HG03571 (cell line): ENCODE measurements around the gene RPL37.
A peak's percentile ranks its signal among the peaks of the same experiment; 100 is the strongest.
"Not testable (repeated sequence)": the region's sequence is repeated elsewhere in the genome, so short reads cannot be mapped to it uniquely, and the experiment has no call there.

Experiments
- ATAC-seq: cut with Tn5 transposase; IDR thresholded peaks from one replicate; pipeline ENCODE4 v1.9.1; 2021; ENCODE audit not compliant: unreplicated experiment

The RPL37 gene

GRCh38 chr5:40834849-40835787 is at the start of gene RPL37:
Gene RPL37, minus strand, starts transcription at chr5:40835222. Its CDS starts 37 bp downstream, at chr5:40835185.
- ATAC-seq, result peak; percentile 96

GRCh38 chr5:40883051-40883450 is 48.0 kb upstream of the RPL37 start:
- ATAC-seq, result not testable (repeated sequence)

GRCh38 chr5:40882291-40882690 is 47.3 kb upstream of the RPL37 start:
- ATAC-seq, result no peak

- peak; percentile 61 for ATAC-seq
Measured at GRCh38 chr5:40879163-40879942, 44.3 kb upstream of the RPL37 start.

- no peak for ATAC-seq
Measured at GRCh38 chr5:40877371-40877988, 42.5 kb upstream of the RPL37 start.

- no peak for ATAC-seq
Measured at GRCh38 chr5:40875958-40876357, 40.9 kb upstream of the RPL37 start.

- ATAC-seq, result no peak
Measured at GRCh38 chr5:40873286-40873880, 38.4 kb upstream of the RPL37 start.

GRCh38 chr5:40872253-40872652 is 37.2 kb upstream of the RPL37 start:
- not testable (repeated sequence) for ATAC-seq

- no peak for ATAC-seq
Measured at GRCh38 chr5:40871177-40871576, 36.2 kb upstream of the RPL37 start.

GRCh38 chr5:40869384-40869783 is 34.4 kb upstream of the RPL37 start:
- ATAC-seq, result no peak

- ATAC-seq, result no peak
Measured at GRCh38 chr5:40866844-40867243, 31.8 kb upstream of the RPL37 start.

GRCh38 chr5:40865004-40865403 is 30.0 kb upstream of the RPL37 start:
- not testable (repeated sequence) for ATAC-seq

GRCh38 chr5:40860711-40861110 is 25.7 kb upstream of the RPL37 start:
- ATAC-seq, result no peak

GRCh38 chr5:40853632-40854192 is 18.7 kb upstream of the RPL37 start:
- ATAC-seq, result no peak

- ATAC-seq, result no peak
Measured at GRCh38 chr5:40847525-40847924, 12.5 kb upstream of the RPL37 start.

- ATAC-seq, result no peak
Measured at GRCh38 chr5:40846371-40846770, 11.3 kb upstream of the RPL37 start.

GRCh38 chr5:40844565-40844964 is 9.5 kb upstream of the RPL37 start:
- ATAC-seq, result no peak

- no peak for ATAC-seq
Measured at GRCh38 chr5:40842351-40842750, 7.3 kb upstream of the RPL37 start.

- ATAC-seq, result no peak
Measured at GRCh38 chr5:40841068-40841805, 6.2 kb upstream of the RPL37 start, which contains the start of gene CARD6. Gene CARD6, plus strand, starts transcription at chr5:40841367. Its CDS starts 16 bp downstream, at chr5:40841383.

- no peak for ATAC-seq
Measured at GRCh38 chr5:40838086-40838485, 3.1 kb upstream of the RPL37 start.
